ENCODE data around the gene TCF12.

The TCF12 gene

GRCh38 chr15:57015897-57016296, 97.5 kb downstream of the TCF12 start:
- TF ChIP-seq CTCF (IDR thresholded peaks at IDR 0.05; ENCODE audit: low read depth, low read length, missing control alignments): no peak
- H3K4me3 ChIP-seq (replicated peaks; ENCODE audit: low read depth, low read length): no peak overlapping the region
- no peak for DNase-seq (ENCODE audit: extremely low read depth, low read depth)

- no peak for DNase-seq (ENCODE audit: extremely low read depth, low read depth)
- peak; percentile 25 for TF ChIP-seq CTCF (IDR thresholded peaks at IDR 0.05; ENCODE audit: low read depth, low read length, missing control alignments)
- no peak overlapping the region for H3K4me3 ChIP-seq (replicated peaks; ENCODE audit: low read depth, low read length)
These were observed 98.6 kb downstream of the TCF12 start for GRCh38 chr15:57017024-57017423.

GRCh38 chr15:57018151-57018550, 99.7 kb downstream of the TCF12 start:
- DNase-seq (ENCODE audit: extremely low read depth, low read depth): no peak
- TF ChIP-seq CTCF (IDR thresholded peaks at IDR 0.05; ENCODE audit: low read depth, low read length, missing control alignments): no peak
- H3K4me3 ChIP-seq (replicated peaks; ENCODE audit: low read depth, low read length): no peak overlapping the region

GRCh38 chr15:57019496-57020160, 101.2 kb downstream of the TCF12 start:
- no peak for DNase-seq (ENCODE audit: extremely low read depth, low read depth)
- H3K4me3 ChIP-seq (replicated peaks; ENCODE audit: low read depth, low read length): no peak overlapping the region
- TF ChIP-seq CTCF (IDR thresholded peaks at IDR 0.05; ENCODE audit: low read depth, low read length, missing control alignments): no peak

- TF ChIP-seq CTCF (IDR thresholded peaks at IDR 0.05; ENCODE audit: low read depth, low read length, missing control alignments): no peak
- DNase-seq (ENCODE audit: extremely low read depth, low read depth): no peak
- H3K4me3 ChIP-seq (replicated peaks; ENCODE audit: low read depth, low read length): no peak overlapping the region
These were observed 107.0 kb downstream of the TCF12 start for GRCh38 chr15:57025264-57025926.

- no peak for TF ChIP-seq CTCF (IDR thresholded peaks at IDR 0.05; ENCODE audit: low read depth, low read length, missing control alignments)
- DNase-seq (ENCODE audit: extremely low read depth, low read depth): no peak
- H3K4me3 ChIP-seq (replicated peaks; ENCODE audit: low read depth, low read length): no peak overlapping the region
These were observed 107.7 kb downstream of the TCF12 start for GRCh38 chr15:57026016-57026592.

All from HFF-Myc (cell line).